GM23248 (cell line): ENCODE data around the gene CENPX. TPM values are rescaled to one million over a fixed set of nuclear protein-coding genes. Genes with fewer than 3 reads are reported as not detected.

Experiments
- DNase-seq: peaks from one replicate; pipeline ENCODE4 v3.0.0-alpha.2; 2015
- H2AFZ ChIP-seq: fragments of 200-600 bp; sonication (generic); 2 replicates; pipeline ENCODE4 v1.6.1; 2016; ENCODE audit warnings: antibody characterized with exemption
- H3F3A ChIP-seq: fragments of 200-600 bp; sonication (generic); 2 replicates; pipeline ENCODE4 v1.6.1; 2016; ENCODE audit warnings: mild to moderate bottlenecking, antibody characterized with exemption, mixed run types; ENCODE audit not compliant: insufficient read depth
- H3K27ac ChIP-seq: fragments of 200-600 bp; sonication (generic); 2 replicates; pipeline ENCODE4 v1.5.1; 2016; ENCODE audit warnings: mild to moderate bottlenecking
- H3K27me3 ChIP-seq: fragments of 200-600 bp; sonication (generic); replicated peaks from 2 replicates; pipeline ENCODE4 v1.6.1; 2016; ENCODE audit warnings: mild to moderate bottlenecking; ENCODE audit not compliant: insufficient read depth
- H3K36me3 ChIP-seq: fragments of 200-600 bp; sonication (generic); 2 replicates; pipeline ENCODE4 v1.6.1; 2016; ENCODE audit warnings: low read depth, mild to moderate bottlenecking
- H3K4me1 ChIP-seq: fragments of 200-600 bp; sonication (generic); 2 replicates; pipeline ENCODE4 v1.6.1; 2016; ENCODE audit warnings: mild to moderate bottlenecking; ENCODE audit not compliant: insufficient read depth
- H3K4me2 ChIP-seq: fragments of 200-600 bp; sonication (generic); one replicate; pipeline ENCODE4 v1.6.1; 2016; ENCODE audit warnings: mild to moderate bottlenecking; ENCODE audit not compliant: unreplicated experiment
- H3K4me3 ChIP-seq: fragments of 200-600 bp; sonication (generic); 2 replicates; pipeline ENCODE4 v1.5.1; 2016; ENCODE audit warnings: mild to moderate bottlenecking
- H3K79me2 ChIP-seq: fragments of 200-600 bp; sonication (generic); 2 replicates; pipeline ENCODE4 v1.6.1; 2016; ENCODE audit warnings: mild to moderate bottlenecking; ENCODE audit not compliant: insufficient read depth
- H3K9ac ChIP-seq: fragments of 200-600 bp; sonication (generic); 2 replicates; pipeline ENCODE4 v1.6.1; 2016; ENCODE audit warnings: mild to moderate bottlenecking
- H3K9me2 ChIP-seq: fragments of 200-600 bp; sonication (generic); 2 replicates; pipeline ENCODE4 v1.6.1; 2016; ENCODE audit warnings: mixed run types, mild to moderate bottlenecking, moderate library complexity; ENCODE audit not compliant: insufficient read depth
- H3K9me3 ChIP-seq: fragments of 200-600 bp; sonication (generic); one replicate; pipeline ENCODE4 v1.6.1; 2017; ENCODE audit warnings: low read depth
- H4K20me1 ChIP-seq: fragments of 200-600 bp; sonication (generic); 2 replicates; pipeline ENCODE4 v1.6.0; 2016; ENCODE audit not compliant: insufficient read depth
- EZH2 ChIP-seq: fragments of 200-600 bp; sonication (generic); IDR thresholded peaks from 2 replicates; pipeline ENCODE4 v1.6.1; 2018; ENCODE audit warnings: antibody characterized with exemption, mild to moderate bottlenecking; ENCODE audit not compliant: insufficient read depth, poor library complexity, severe bottlenecking
- EZH2phosphoT487 ChIP-seq: fragments of 200-600 bp; sonication (generic); IDR thresholded peaks from 2 replicates; pipeline ENCODE4 v1.6.1; 2018; ENCODE audit warnings: antibody characterized with exemption, moderate library complexity, mild to moderate bottlenecking, low read depth; ENCODE audit not compliant: insufficient read depth
- WGBS, 2 experiments: methylation state at CpG; one replicate each; pipeline ENCODE4 v1.1.6; 2015 to 2017; ENCODE audit warnings: low lambda C conversion rate in 2 of 2, low coverage in 1 of 2; ENCODE audit errors: missing lambda C conversion rate in 2 of 2; 5-methylcytosine and 5-hydroxymethylcytosine counted together
- in situ Hi-C: fragments of 300-500 bp; cut with MboI; formaldehyde crosslinking; loops from 2 replicates; pipeline ENCODE4 v1.15.0; 2020
- polyA plus RNA-seq: library from polyadenylated mRNA; unstranded; fragments of >200 nt; fragmentation: Nextera tagmentation; extraction: Ambion mirVana; gene quantifications from 2 replicates; pipeline ENCODE4 v1.2.1, GENCODE V29; 2016
- total RNA-seq: library from RNA; depleted of rRNA; stranded (reverse); fragments of >200 nt; shearing (Covaris generic); gene quantifications from 2 replicates; pipeline ENCODE4 v1.2.3, GENCODE V29; 2014

Gene CENPX
- total and polyA plus RNA-seq, 2 experiments from 2014 or later, result 43.9 to 68.6 TPM

DNA sequence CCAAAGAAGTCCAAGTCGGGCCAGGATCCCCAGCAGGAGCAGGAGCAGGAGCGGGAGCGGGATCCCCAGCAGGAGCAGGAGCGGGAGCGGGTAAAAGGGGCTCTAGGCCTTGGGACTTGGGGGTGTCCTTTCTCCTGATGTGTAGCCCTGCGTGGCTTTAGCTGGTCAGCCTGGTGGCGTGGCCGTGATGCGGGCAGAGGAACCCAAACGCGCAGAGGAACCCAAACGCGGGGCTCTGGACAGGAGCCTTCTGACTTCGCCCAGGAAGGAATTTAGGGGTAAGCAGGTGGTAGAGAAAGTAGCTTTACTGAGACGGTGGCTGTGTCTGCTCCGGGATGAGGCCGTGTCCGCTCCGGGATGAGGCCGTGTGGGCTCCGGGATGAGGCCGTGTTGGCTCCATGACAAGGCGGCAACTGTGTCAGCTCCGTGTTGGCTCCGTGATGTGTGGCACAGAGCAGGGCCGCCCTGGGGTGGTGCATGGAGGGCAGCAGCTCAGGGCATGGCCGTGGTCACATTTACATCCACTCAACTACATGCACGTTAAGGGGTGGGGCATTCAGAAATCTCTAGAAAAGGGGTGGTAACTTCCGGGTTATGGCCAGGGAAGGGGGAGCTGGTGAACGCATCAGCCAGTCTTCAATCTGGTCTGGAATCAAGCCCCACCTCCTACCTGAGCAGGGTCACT, 25.8 kb downstream of the CENPX start:
- no peak for DNase-seq
- H3K36me3 ChIP-seq, result no peaks in the 10 kb centered on the region
- no peak overlapping the region for H3K9ac ChIP-seq
- H4K20me1 ChIP-seq, result no peaks in the 10 kb centered on the region
- no peaks in the 10 kb centered on the region for H3K79me2 ChIP-seq
- H3K9me2 ChIP-seq, result no peaks in the 10 kb centered on the region
- 0 out of 2 replicates have a peak, but pooled peaks cover 6% of the 10 kb centered on the region for H3F3A ChIP-seq
- TF ChIP-seq EZH2 (no peak), EZH2phosphoT487 (no peak)
- 95 to 96% methylated on average over 30 of the region's 30 CpGs for WGBS, 2 experiments
- H3K4me1 ChIP-seq, result peaks cover 5% of the 10 kb centered on the region
- in situ Hi-C loops, result no loop called here
- H2AFZ ChIP-seq, result no peak overlapping the region
- H3K27ac ChIP-seq, result no peak overlapping the region
- H3K4me3 ChIP-seq, result no peak overlapping the region
- no peaks in the 10 kb centered on the region for H3K27me3 ChIP-seq
- H3K9me3 ChIP-seq, result no peaks in the 10 kb centered on the region
- H3K4me2 ChIP-seq, result no peak overlapping the region

DNA sequence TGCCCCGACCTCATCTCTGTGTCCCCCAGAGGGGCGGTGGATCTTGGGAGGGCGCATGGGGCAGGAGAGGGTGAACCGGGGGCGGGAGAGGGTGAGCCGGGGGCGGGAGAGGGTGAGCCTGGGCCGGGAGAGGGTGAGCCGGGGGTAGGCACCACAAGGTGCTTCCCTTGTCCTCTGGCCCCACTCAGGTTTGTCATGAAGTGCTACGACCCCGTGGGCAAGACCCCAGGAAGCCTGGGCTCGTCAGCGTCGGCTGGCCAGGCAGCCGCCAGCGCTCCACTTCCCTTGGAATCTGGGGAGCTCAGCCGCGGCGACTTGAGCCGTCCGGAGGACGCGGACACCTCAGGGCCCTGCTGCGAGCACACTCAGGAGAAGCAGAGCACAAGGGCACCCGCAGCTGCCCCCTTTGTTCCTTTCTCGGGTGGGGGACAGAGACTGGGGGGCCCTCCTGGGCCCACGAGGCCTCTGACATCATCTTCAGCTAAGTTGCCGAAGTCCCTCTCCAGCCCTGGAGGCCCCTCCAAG, 26.4 kb downstream of the CENPX start:
- Histone ChIP-seq H3K9me2 (no peaks in the 10 kb centered on the region), H3K4me2 (no peak overlapping the region), H3F3A (0 out of 2 replicates have a peak, but pooled peaks cover 6% of the 10 kb centered on the region), H3K27me3 (no peaks in the 10 kb centered on the region), H3K4me3 (no peak overlapping the region), H3K9ac (no peak overlapping the region), H4K20me1 (no peaks in the 10 kb centered on the region), H2AFZ (no peak overlapping the region), H3K79me2 (no peaks in the 10 kb centered on the region), H3K9me3 (no peaks in the 10 kb centered on the region), H3K36me3 (no peaks in the 10 kb centered on the region), H3K4me1 (peaks cover 11% of the 10 kb centered on the region), H3K27ac (no peak overlapping the region)
- in situ Hi-C loops, result no loop called here
- 91 to 92% methylated on average over 19 to 28 of the region's 28 CpGs for WGBS, 2 experiments
- DNase-seq, result no peak
- no peak for TF ChIP-seq EZH2phosphoT487
- TF ChIP-seq EZH2, result no peak

DNA sequence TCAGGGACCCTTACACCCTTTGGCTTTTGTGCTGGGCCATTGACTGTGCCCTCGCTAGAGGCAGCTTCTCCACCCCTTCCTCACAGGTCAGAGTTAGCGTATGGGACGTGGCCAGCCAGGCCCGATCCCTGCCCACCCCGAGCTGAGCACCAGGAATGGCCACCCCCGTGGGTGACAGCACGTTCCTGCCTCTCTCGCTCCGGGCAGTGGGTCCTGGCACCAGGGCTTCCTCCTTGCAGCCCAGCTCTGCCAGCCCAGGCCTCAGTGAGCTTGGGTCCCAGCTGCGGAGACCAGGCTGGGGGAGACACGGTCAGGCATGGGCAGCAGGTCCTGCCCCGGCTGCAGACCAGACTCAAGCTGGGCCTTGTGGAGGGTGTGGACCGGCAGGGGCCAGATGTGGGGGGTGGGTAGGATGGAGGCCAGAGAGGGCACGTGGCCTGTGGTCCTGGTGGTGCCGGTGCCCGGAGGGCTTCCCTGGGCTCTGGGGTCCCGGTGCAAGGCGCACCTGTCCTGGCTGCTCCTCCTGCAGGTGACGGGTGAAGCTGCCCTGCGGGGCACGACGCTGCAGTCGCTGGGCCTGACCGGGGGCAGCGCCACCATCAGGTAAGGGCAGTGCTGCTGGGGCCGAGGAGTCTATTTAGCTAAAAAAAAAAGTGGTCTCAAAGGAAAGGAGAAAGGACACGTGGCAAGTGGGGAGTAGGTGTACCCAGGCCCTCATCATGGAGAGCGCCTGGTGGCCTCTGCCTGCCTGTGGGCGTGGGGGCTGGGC, 27.0 kb downstream of the CENPX start:
- no peak overlapping the region for H3K4me3 ChIP-seq
- H3K9me3 ChIP-seq, result no peaks in the 10 kb centered on the region
- no peak overlapping the region for H3K9ac ChIP-seq
- no peaks in the 10 kb centered on the region for H3K9me2 ChIP-seq
- in situ Hi-C loops, result no loop called here
- no peaks in the 10 kb centered on the region for H3K36me3 ChIP-seq
- H3K4me1 ChIP-seq, result peaks cover 11% of the 10 kb centered on the region
- DNase-seq, result no peak
- no peaks in the 10 kb centered on the region for H3K79me2 ChIP-seq
- 92 to 95% methylated on average over 27 to 29 of the region's 29 CpGs for WGBS, 2 experiments
- TF ChIP-seq EZH2, result no peak
- TF ChIP-seq EZH2phosphoT487, result no peak
- H3K27ac ChIP-seq, result no peak overlapping the region
- H3F3A ChIP-seq, result 0 out of 2 replicates have a peak, but pooled peaks cover 6% of the 10 kb centered on the region
- no peak overlapping the region for H3K4me2 ChIP-seq
- no peaks in the 10 kb centered on the region for H4K20me1 ChIP-seq
- H3K27me3 ChIP-seq, result no peaks in the 10 kb centered on the region
- no peak overlapping the region for H2AFZ ChIP-seq

DNA sequence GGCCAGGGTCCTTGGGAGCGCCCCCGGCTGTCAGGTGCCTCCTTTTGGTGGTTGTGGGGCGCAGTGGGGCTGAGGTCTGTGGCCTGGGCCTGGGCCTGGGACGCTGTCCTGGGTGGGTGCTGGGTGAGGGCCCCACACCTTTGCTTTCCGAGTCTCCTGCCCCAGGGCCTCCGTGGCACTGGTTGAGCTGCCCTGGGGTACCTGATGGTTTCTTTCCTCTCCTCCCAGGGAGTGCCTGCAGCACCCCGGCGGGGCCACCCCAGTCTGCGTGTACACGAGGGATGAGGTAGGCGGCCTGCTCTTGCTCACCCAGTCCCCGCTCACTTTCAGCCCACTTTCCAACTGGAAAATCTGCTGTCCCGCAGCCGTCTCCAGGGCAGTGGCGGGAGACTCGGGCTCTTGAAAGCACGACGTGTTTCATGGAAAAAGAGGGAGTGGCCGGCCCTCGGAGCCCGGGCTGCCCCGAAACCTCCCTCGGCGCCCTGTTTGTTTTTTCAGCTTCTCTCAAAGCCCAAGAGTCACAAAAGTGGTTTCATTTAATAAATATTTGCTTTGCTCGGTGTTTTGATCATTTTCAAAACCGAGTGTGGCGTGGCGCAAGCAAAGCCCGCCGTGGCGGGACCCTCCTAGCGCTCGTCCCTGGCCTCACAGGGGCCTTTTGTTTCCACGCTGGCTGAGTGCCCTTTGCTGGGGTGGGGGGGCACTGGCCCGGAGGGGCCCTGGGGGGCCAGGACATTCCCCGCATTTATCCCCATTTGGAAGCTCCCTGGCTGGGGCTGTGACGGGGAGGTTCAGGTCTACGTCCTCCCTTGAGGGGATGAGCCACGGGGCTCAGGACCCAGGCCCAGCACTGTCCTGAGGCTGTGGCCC, 27.9 kb downstream of the CENPX start:
- TF ChIP-seq EZH2 (no peak), EZH2phosphoT487 (no peak)
- in situ Hi-C loops, result no loop called here
- H3K4me1 ChIP-seq, result peaks cover 11% of the 10 kb centered on the region
- 0 out of 2 replicates have a peak, but pooled peaks cover 6% of the 10 kb centered on the region for H3F3A ChIP-seq
- no peak overlapping the region for H3K27ac ChIP-seq
- no peak overlapping the region for H3K4me2 ChIP-seq
- no peak overlapping the region for H3K9ac ChIP-seq
- no peaks in the 10 kb centered on the region for H3K36me3 ChIP-seq
- H3K4me3 ChIP-seq, result no peak overlapping the region
- H3K9me2 ChIP-seq, result no peaks in the 10 kb centered on the region
- DNase-seq, result no peak
- H3K9me3 ChIP-seq, result no peaks in the 10 kb centered on the region
- no peaks in the 10 kb centered on the region for H3K79me2 ChIP-seq
- 96% methylated on average over 34 to 38 of the region's 39 CpGs for WGBS, 2 experiments
- H3K27me3 ChIP-seq, result no peaks in the 10 kb centered on the region
- H2AFZ ChIP-seq, result no peak overlapping the region
- no peaks in the 10 kb centered on the region for H4K20me1 ChIP-seq
